Skin of body (tissue), 2 donors: ENCODE results near the gene GNB1. TPM values are rescaled to one million over a fixed set of nuclear protein-coding genes. Genes with fewer than 3 reads are reported as not detected.
"Not testable (repeated sequence)": the region's sequence is repeated elsewhere in the genome, so short reads cannot be mapped to it uniquely, and the experiment has no call there.

Experiments
- DNase-seq: peaks from one replicate; lab custom pipeline; 2025; lab: John Stamatoyannopoulos, UW
- total RNA-seq: library from RNA; depleted of rRNA; stranded (reverse); fragments of >200 nt; gene quantifications from one replicate; pipeline ENCODE4 v1.2.3, GENCODE V29; 2014

Gene GNB1
- total RNA-seq, 1 donor from 2014 or later = 84.8 TPM

- DNase-seq = no peak
Measured at GRCh38 chr1:1748686-1749321, 142.1 kb downstream of the GNB1 start.

- DNase-seq = not testable (repeated sequence)
Measured at GRCh38 chr1:1746566-1746909, 144.3 kb downstream of the GNB1 start.

DNA sequence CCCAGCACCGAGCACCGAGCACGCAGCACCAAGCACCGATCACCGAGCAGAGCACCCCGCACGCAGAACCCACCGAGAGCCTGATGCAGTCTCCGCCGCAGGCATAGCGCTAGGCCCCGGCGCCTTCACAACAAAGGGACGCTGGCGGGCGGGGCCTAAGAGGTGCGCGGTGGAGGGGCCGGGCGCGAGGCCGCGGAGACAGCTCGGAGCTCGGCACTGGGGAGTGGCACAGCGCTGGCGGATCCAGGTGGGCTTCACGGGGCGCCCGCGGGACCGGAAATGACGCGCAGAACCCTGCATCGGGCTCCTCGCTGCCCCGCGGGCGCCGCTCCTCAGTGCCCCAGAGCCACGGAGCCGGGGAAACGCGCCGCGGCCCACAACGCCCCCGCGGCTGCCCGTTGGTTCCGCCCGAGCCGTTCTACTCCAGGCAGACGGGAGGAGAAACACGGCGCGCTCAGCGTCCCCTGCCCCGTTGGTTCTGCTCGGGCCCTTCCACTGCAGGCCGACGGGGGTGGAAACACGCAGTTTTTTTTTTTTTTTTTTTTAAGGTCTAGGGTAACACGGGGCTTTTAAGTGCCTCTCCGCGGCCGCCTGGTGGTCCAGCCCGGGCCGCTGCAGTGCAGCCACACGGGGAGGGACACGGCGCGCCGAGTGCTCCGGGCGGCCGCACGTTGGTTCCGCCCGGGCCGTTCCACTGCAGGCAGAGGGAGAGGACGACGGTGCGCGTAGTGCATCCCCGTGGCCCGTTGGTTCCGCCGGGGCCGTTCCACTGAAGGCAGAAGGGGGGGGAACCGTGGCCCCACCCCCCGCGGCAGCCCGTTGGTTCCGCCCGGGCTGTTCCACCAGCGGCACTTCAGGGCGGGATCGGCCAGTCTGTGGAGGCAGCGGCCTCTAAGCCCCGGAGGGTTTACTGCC is 145.0 kb downstream of the GNB1 start:
- DNase-seq = peak; percentile 45

DNA sequence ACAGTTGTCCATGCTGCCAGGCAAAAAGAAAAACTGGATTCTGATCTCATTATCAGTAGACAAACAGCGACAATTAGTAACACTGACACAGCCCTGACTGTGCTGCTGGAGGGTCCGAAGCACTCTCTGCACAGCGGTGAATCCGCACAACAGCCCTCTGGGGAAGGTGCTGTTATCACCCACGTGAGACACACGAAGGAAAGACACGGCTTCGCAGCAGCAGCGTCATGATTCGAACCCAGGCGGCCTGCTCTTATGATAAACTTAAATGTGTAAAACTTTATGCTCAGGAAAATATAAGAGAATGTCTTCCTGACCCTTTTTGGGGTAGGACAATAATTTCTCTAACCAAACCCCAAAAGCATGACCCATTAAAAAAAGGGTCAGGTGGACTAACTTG is 148.4 kb downstream of the GNB1 start:
- not testable (repeated sequence) for DNase-seq

- DNase-seq = not testable (repeated sequence)
Measured at GRCh38 chr1:1741013-1741412, 149.9 kb downstream of the GNB1 start.

DNA sequence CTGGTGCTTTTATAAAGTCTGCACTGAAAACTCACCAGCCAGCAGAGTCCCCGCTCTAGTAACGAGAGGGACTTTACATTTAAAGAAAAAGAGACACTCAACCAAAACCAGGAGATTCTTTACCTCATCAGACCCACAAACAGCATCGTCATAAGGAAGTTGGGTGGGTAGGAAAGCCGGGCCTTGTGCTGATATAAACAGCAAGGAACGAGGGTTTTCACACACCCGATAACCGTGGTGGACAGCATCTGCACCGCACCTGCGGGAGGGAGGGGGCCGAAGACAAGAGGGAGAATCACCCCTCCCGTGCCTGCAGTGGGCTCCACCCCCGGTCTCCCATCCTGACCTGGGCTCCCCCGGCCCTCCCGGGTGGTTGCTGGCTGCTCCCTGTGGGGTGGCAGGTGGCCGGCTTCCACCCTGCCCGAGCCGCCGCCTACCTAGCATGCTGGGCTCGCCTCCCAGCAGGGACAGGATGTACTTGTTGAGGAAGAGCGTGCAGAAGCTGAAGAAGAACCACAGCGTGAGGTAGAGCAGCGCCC is 152.0 kb downstream of the GNB1 start:
- DNase-seq = not testable (repeated sequence)

DNA sequence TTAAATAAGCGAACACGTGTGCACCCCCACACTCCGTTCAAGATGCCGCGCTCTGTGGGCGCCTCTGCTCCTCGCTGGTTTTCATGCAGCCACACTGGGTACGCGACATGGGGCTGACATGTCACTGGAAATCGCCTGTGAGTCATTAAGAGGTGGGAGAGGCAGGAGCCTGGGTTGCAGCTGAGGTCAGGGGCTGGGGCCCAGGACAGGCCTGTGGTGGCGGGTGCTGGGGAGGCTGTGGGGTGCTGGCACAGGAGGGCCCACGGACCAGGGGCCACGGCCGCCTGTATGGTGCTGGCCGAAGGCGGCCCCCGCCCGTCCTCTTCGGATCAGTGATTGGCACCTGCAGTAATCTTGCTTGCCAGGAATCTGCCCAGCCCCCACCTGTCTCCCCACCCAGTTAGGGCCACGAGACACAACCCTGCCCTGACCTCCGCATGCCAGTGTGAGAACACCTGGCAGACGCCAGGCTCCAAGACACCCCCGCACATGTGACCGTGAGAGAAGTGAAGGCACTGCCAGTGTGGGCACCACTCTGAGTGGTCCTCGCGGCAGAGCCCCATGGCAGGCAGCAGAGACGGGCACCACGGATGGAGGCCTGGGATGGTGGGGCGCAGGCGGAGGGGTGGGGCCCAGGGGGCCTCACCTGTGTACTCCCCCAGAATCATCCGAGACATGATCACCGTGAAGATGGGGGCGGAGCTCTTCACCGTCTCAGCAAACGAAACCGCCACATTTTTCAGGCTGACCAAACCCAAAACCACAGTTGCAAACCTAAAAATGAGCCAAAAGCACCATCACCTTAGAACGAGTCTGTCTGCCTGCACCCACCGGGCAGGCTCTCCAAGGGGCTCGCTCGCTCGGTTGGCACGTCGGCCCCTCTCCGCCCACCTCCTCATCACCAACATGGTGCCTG is 153.0 kb downstream of the GNB1 start:
- DNase-seq = not testable (repeated sequence)

Other genes starting within 250 kb of the GNB1 start
- gene CDK11B, start 232.1 kb downstream of the GNB1 start, total RNA-seq = 9.6 TPM
- gene SLC35E2B, start 198.3 kb downstream of the GNB1 start, total RNA-seq = 31.7 TPM
- gene CDK11A, start 166.7 kb downstream of the GNB1 start, total RNA-seq = 25.4 TPM
- gene NADK, start 112.6 kb downstream of the GNB1 start, total RNA-seq = 33.1 TPM
- 19.0 TPM for gene CALML6, start 24.2 kb upstream of the GNB1 start, total RNA-seq
- gene TMEM52, start 28.2 kb upstream of the GNB1 start, total RNA-seq = 3.6 TPM
- gene CFAP74, start 112.7 kb upstream of the GNB1 start, total RNA-seq = 0.49 TPM
- 2.2 TPM for gene GABRD, start 128.3 kb upstream of the GNB1 start, total RNA-seq
- gene PRKCZ, start 159.3 kb upstream of the GNB1 start, total RNA-seq = 10.8 TPM